Neural progenitor cell (in vitro differentiated cells): ENCODE measurements around the gene CBFA2T2. TPM values are rescaled to one million over a fixed set of nuclear protein-coding genes. Genes with fewer than 3 reads are reported as not detected.

ENCODE experiments used
- DNase-seq: peaks from one replicate; pipeline ENCODE4 v3.0.0-alpha.2; 2016; ENCODE audit warnings: low spot score
- H2AFZ ChIP-seq: fragments of 200-600 bp; sonication (generic); replicated peaks from 2 replicates; pipeline ENCODE4 v1.6.1; 2016; ENCODE audit warnings: antibody characterized with exemption
- H3F3A ChIP-seq: fragments of 200-600 bp; sonication (generic); 2 replicates; pipeline ENCODE4 v1.6.1; 2016; ENCODE audit warnings: antibody characterized with exemption, low read depth
- H3K27ac ChIP-seq: fragments of 200-600 bp; sonication (generic); 2 replicates; pipeline ENCODE4 v1.5.1; 2016; ENCODE audit warnings: mild to moderate bottlenecking
- H3K27me3 ChIP-seq: fragments of 200-600 bp; sonication (generic); 2 replicates; pipeline ENCODE4 v1.6.1; 2016; ENCODE audit warnings: mild to moderate bottlenecking, moderate library complexity
- H3K36me3 ChIP-seq: fragments of 200-600 bp; sonication (generic); 2 replicates; pipeline ENCODE4 v1.5.1; 2016
- H3K4me1 ChIP-seq: fragments of 200-600 bp; sonication (generic); 2 replicates; pipeline ENCODE4 v1.6.1; 2016; ENCODE audit warnings: mixed run types
- H3K4me2 ChIP-seq: fragments of 200-600 bp; sonication (generic); 2 replicates; pipeline ENCODE4 v1.6.1; 2016
- H3K4me3 ChIP-seq: fragments of 200-600 bp; sonication (generic); 2 replicates; pipeline ENCODE4 v1.5.1; 2016
- H3K79me2 ChIP-seq: fragments of 200-600 bp; sonication (generic); 2 replicates; pipeline ENCODE4 v1.6.1; 2016; ENCODE audit warnings: low read depth
- H3K9ac ChIP-seq: fragments of 200-600 bp; sonication (generic); 2 replicates; pipeline ENCODE4 v1.6.1; 2016
- H3K9me3 ChIP-seq: fragments of 200-600 bp; sonication (generic); 2 replicates; pipeline ENCODE4 v1.5.1; 2016; ENCODE audit warnings: low read depth
- H4K20me1 ChIP-seq: fragments of 200-600 bp; sonication (generic); 2 replicates; pipeline ENCODE4 v1.6.1; 2016; ENCODE audit warnings: low read depth
- H3K27ac Mint-ChIP-seq: 3 replicates; pipeline ENCODE4 v1.8.0; 2021; ENCODE audit warnings: mixed read lengths
- H3K27me3 Mint-ChIP-seq: 2 replicates; pipeline ENCODE4 v1.8.0; 2022; ENCODE audit warnings: low read depth, mild to moderate bottlenecking, inconsistent platforms, moderate library complexity, mixed read lengths; ENCODE audit not compliant: insufficient read depth
- H3K36me3 Mint-ChIP-seq: 3 replicates; pipeline ENCODE4 v1.8.0; 2021; ENCODE audit warnings: mixed read lengths
- H3K4me1 Mint-ChIP-seq: 3 replicates; pipeline ENCODE4 v1.8.0; 2021; ENCODE audit warnings: mixed read lengths
- H3K4me3 Mint-ChIP-seq: 3 replicates; pipeline ENCODE4 v1.8.0; 2021; ENCODE audit warnings: mild to moderate bottlenecking, moderate library complexity, mixed read lengths
- H3K9me3 Mint-ChIP-seq: 3 replicates; pipeline ENCODE4 v1.8.0; 2020; ENCODE audit warnings: mixed read lengths
- EZH2 ChIP-seq: fragments of 200-600 bp; sonication (generic); IDR thresholded peaks from 2 replicates; pipeline ENCODE4 v1.6.1; 2017; ENCODE audit warnings: antibody characterized with exemption, mild to moderate bottlenecking, moderate library complexity
- EZH2phosphoT487 ChIP-seq: fragments of 200-600 bp; sonication (generic); IDR thresholded peaks from 2 replicates; pipeline ENCODE4 v1.6.1; 2017; ENCODE audit warnings: antibody characterized with exemption
- total RNA-seq: library from RNA; depleted of rRNA; stranded (reverse); fragments of >200 nt; gene quantifications from 2 replicates; pipeline ENCODE4 v1.2.3, GENCODE V29; 2015; ENCODE audit warnings: low replicate concordance
- TF ChIP-seq, protein P1 (sequence below): fragments of 200-600 bp; sonication (generic); IDR thresholded peaks from 2 replicates; pipeline ENCODE4 v1.5.1; 2017; ENCODE audit warnings: antibody characterized with exemption, mild to moderate bottlenecking

The CBFA2T2 gene
- total RNA-seq, 1 donor from 2014 or later, result 11.9 TPM

- Histone ChIP-seq H3K4me2 (peak overlapping the region; percentile 88), H3K9me3 (no peaks in the 10 kb centered on the region), H3K4me3 (peak overlapping the region; percentile 65), H2AFZ (no peak overlapping the region), H3K27ac (peak overlapping the region; percentile 61), H3K79me2 (peaks cover 47% of the 10 kb centered on the region), H3F3A (peaks cover 18% of the 10 kb centered on the region), H3K36me3 (no peaks in the 10 kb centered on the region), H3K27me3 (no peaks in the 10 kb centered on the region), H3K9ac (no peak overlapping the region), H3K4me1 (peaks cover 20% of the 10 kb centered on the region), H4K20me1 (peaks cover 58% of the 10 kb centered on the region)
- Mint-ChIP-seq H3K36me3 (no peaks in the 10 kb centered on the region), H3K27me3 (peaks cover 2% of the 10 kb centered on the region), H3K9me3 (no peaks in the 10 kb centered on the region), H3K4me3 (peak overlapping the region; percentile 92), H3K4me1 (peaks cover 31% of the 10 kb centered on the region), H3K27ac (peak overlapping the region; percentile 86)
- TF ChIP-seq, protein P1, sequence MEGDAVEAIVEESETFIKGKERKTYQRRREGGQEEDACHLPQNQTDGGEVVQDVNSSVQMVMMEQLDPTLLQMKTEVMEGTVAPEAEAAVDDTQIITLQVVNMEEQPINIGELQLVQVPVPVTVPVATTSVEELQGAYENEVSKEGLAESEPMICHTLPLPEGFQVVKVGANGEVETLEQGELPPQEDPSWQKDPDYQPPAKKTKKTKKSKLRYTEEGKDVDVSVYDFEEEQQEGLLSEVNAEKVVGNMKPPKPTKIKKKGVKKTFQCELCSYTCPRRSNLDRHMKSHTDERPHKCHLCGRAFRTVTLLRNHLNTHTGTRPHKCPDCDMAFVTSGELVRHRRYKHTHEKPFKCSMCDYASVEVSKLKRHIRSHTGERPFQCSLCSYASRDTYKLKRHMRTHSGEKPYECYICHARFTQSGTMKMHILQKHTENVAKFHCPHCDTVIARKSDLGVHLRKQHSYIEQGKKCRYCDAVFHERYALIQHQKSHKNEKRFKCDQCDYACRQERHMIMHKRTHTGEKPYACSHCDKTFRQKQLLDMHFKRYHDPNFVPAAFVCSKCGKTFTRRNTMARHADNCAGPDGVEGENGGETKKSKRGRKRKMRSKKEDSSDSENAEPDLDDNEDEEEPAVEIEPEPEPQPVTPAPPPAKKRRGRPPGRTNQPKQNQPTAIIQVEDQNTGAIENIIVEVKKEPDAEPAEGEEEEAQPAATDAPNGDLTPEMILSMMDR, result no peak
- TF ChIP-seq EZH2 (no peak), EZH2phosphoT487 (no peak)
- peak; percentile 84 for DNase-seq
Observed at GRCh38 chr20:33684533-33685327, 194.8 kb downstream of the CBFA2T2 start.

DNA sequence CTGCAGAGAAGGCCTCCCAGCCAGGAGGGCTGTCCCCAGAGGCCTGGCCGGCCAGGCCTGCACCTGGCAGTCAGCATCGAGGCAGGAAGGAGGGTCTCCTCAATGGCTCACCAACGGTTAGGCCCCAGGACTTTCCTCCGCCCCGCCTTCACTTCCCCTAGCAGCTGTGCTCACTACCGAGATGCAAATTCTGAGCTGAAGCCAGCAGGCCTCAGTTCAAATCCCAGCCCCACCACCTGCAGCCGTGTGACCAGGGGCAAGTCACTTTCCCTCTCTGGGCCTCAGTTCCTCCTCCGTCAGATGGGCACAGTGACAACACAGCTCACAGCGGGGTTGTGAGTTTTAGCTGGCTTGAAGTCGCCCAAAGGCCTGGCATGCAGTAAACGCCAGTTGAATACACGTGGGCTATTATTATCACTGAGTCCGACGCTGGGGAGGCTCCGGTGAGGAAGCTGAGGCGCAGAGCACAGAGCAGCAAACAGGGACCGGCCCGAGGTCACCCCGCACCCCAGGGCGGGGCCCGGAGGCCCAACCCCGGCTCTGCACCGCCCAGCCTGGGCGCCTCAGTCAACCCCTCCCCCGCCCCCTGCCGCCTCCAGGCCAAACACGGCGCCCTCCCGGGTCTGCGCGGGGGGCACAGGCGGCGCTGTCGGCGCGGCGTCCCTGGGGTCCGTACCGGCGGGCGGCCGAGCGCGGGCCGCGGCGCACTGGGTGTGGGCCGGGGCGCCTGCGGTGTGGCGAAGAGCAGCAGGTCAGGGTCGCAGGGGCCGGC lies 195.6 kb downstream of the CBFA2T2 start:
- Mint-ChIP-seq H3K4me3 (peak overlapping the region; percentile 92), H3K9me3 (no peaks in the 10 kb centered on the region), H3K36me3 (no peaks in the 10 kb centered on the region), H3K27me3 (peaks cover 2% of the 10 kb centered on the region), H3K27ac (peak overlapping the region; percentile 69), H3K4me1 (peaks cover 35% of the 10 kb centered on the region)
- peaks cover 47% of the 10 kb centered on the region for H3K79me2 ChIP-seq
- no peak overlapping the region for H3K27ac ChIP-seq
- H4K20me1 ChIP-seq, result peaks cover 52% of the 10 kb centered on the region
- no peaks in the 10 kb centered on the region for H3K27me3 ChIP-seq
- H3K36me3 ChIP-seq, result no peaks in the 10 kb centered on the region
- no peak overlapping the region for H2AFZ ChIP-seq
- peak; percentile 63 for DNase-seq
- H3K4me2 ChIP-seq, result peak overlapping the region; percentile 88
- peak overlapping the region; percentile 65 for H3K4me3 ChIP-seq
- no peak for TF ChIP-seq EZH2phosphoT487
- TF ChIP-seq, protein P1, result peak; percentile 9
- TF ChIP-seq EZH2, result no peak
- H3F3A ChIP-seq, result peaks cover 18% of the 10 kb centered on the region
- peaks cover 20% of the 10 kb centered on the region for H3K4me1 ChIP-seq
- no peak overlapping the region for H3K9ac ChIP-seq
- no peaks in the 10 kb centered on the region for H3K9me3 ChIP-seq

- Histone ChIP-seq H3K4me1 (peaks cover 20% of the 10 kb centered on the region), H3K27ac (no peak within 1 kb of the TSS), H3K4me2 (peak within 1 kb of the TSS; percentile 88), H3K4me3 (peak within 1 kb of the TSS; percentile 65), H2AFZ (peak within 1 kb of the TSS; percentile 73), H4K20me1 (peaks cover 43% of the 10 kb centered on the region), H3F3A (peaks cover 18% of the 10 kb centered on the region), H3K79me2 (peaks cover 43% of the 10 kb centered on the region), H3K36me3 (no peaks in the 10 kb centered on the region), H3K27me3 (no peaks in the 10 kb centered on the region), H3K9ac (no peak within 1 kb of the TSS), H3K9me3 (no peaks in the 10 kb centered on the region)
- H3K4me3 Mint-ChIP-seq, result peak within 1 kb of the TSS; percentile 92
- TF ChIP-seq EZH2phosphoT487, result no peak
- TF ChIP-seq, protein P1, result peak; percentile 34
- H3K4me1 Mint-ChIP-seq, result peaks cover 33% of the 10 kb centered on the region
- peaks cover 2% of the 10 kb centered on the region for H3K27me3 Mint-ChIP-seq
- H3K9me3 Mint-ChIP-seq, result no peaks in the 10 kb centered on the region
- peak within 1 kb of the TSS; percentile 80 for H3K27ac Mint-ChIP-seq
- peak; percentile 99 for DNase-seq
- no peaks in the 10 kb centered on the region for H3K36me3 Mint-ChIP-seq
Observed at GRCh38 chr20:33686100-33686983, 196.4 kb downstream of the CBFA2T2 start, which contains the start of gene E2F1. E2F1 (minus strand) TSS chr20:33686385; CDS start chr20:33686264, 121 bp downstream.
